CD14-positive monocyte (primary cell): ENCODE results near the gene ROR1. TPM values are rescaled to one million over a fixed set of nuclear protein-coding genes. Genes with fewer than 3 reads are reported as not detected.

Experiments
- DNase-seq, 3 donors: peaks; one replicate each; pipeline ENCODE4 v3.0.0-alpha.2; 2011 to 2022
- H2AFZ ChIP-seq: 2 replicates; pipeline ENCODE4 v1.6.0; 2012; ENCODE audit warnings: mild to moderate bottlenecking, low read depth, low read length, inconsistent platforms; ENCODE audit not compliant: insufficient read depth, poor library complexity, severe bottlenecking
- H3K27ac ChIP-seq, 2 donors: 1 replicate in 1 of 2; 2 replicates in 1 of 2; pipeline ENCODE4 v1.5.1; 2012 to 2013; ENCODE audit warnings: low read length in 2 of 2, control low read depth in 1 of 2, inconsistent platforms in 1 of 2, low read depth in 1 of 2, mild to moderate bottlenecking in 1 of 2
- H3K27me3 ChIP-seq, 2 donors: one replicate each; pipeline versions ENCODE4 v1.6.0 to v1.6.1; 2011 to 2013; ENCODE audit warnings: low read length in 2 of 2; ENCODE audit not compliant: control insufficient read depth in 2 of 2, insufficient read depth in 2 of 2
- H3K36me3 ChIP-seq, 2 donors: replicated peaks in 1 of 2; 1 replicate in 1 of 2; 2 replicates in 1 of 2; pipeline versions ENCODE4 v1.5.1 to v1.6.1; 2012 to 2013; ENCODE audit warnings: low read length in 2 of 2, control low read depth in 1 of 2, inconsistent platforms in 1 of 2, mild to moderate bottlenecking in 1 of 2; ENCODE audit not compliant: insufficient read depth in 2 of 2, control insufficient read depth in 1 of 2
- H3K4me1 ChIP-seq, 2 donors: 1 replicate in 1 of 2; 2 replicates in 1 of 2; pipeline versions ENCODE4 v1.5.1 to v1.6.1; 2012 to 2013; ENCODE audit warnings: low read length in 2 of 2, control low read depth in 1 of 2, inconsistent platforms in 1 of 2, mild to moderate bottlenecking in 1 of 2, moderate library complexity in 1 of 2; ENCODE audit not compliant: insufficient read depth in 2 of 2, control insufficient read depth in 1 of 2
- H3K4me2 ChIP-seq: replicated peaks from 2 replicates; pipeline ENCODE3; 2012; ENCODE audit warnings: low read length, moderate library complexity, mild to moderate bottlenecking; ENCODE audit not compliant: poor library complexity, severe bottlenecking; ENCODE audit errors: extremely low read depth
- H3K4me3 ChIP-seq, 3 experiments: fragments of 200-600 bp in 1 of 3; sonication (generic) in 1 of 3; replicated peaks in 1 of 3; 1 replicate in 2 of 3; 2 replicates in 1 of 3; pipeline ENCODE4 v1.5.1; 2011 to 2013; ENCODE audit warnings: low read length in 3 of 3, mild to moderate bottlenecking in 3 of 3, control low read depth in 2 of 3, low read depth in 2 of 3, inconsistent platforms in 1 of 3, moderate library complexity in 1 of 3
- H3K79me2 ChIP-seq: 2 replicates; pipeline ENCODE4 v1.6.0; 2012; ENCODE audit warnings: mild to moderate bottlenecking, control low read depth, inconsistent platforms, low read length, moderate library complexity; ENCODE audit not compliant: insufficient read depth
- H3K9ac ChIP-seq: 2 replicates; pipeline ENCODE4 v1.6.0; 2017; ENCODE audit warnings: low read length, mild to moderate bottlenecking; ENCODE audit not compliant: insufficient read depth, poor library complexity, severe bottlenecking
- H3K9me3 ChIP-seq, 2 donors: replicated peaks in 1 of 2; 1 replicate in 1 of 2; 2 replicates in 1 of 2; pipeline versions ENCODE4 v1.5.1 to v1.6.1; 2012 to 2013; ENCODE audit warnings: low read length in 2 of 2, control low read depth in 1 of 2; ENCODE audit not compliant: control insufficient read depth in 1 of 2, insufficient read depth in 1 of 2
- H4K20me1 ChIP-seq: 2 replicates; pipeline ENCODE4 v1.6.0; 2012; ENCODE audit warnings: mild to moderate bottlenecking, low read length, control low read depth, moderate library complexity; ENCODE audit not compliant: insufficient read depth
- H3K27ac Mint-ChIP-seq, 7 donors: one replicate each; pipeline ENCODE4 v1.8.0; 2020; ENCODE audit warnings: mild to moderate bottlenecking in 7 of 7, mixed read lengths in 7 of 7, moderate library complexity in 6 of 7, inconsistent platforms in 2 of 7
- H3K27me3 Mint-ChIP-seq, 3 donors: one replicate each; pipeline ENCODE4 v1.8.0; 2021 to 2022; ENCODE audit warnings: low read depth in 3 of 3, mild to moderate bottlenecking in 3 of 3, mixed read lengths in 3 of 3, moderate library complexity in 3 of 3, inconsistent platforms in 1 of 3
- H3K36me3 Mint-ChIP-seq, 2 donors: one replicate each; pipeline ENCODE4 v1.8.0; 2020; ENCODE audit warnings: mixed read lengths in 2 of 2, inconsistent platforms in 1 of 2, mild to moderate bottlenecking in 1 of 2
- H3K4me1 Mint-ChIP-seq: one replicate; pipeline ENCODE4 v1.8.0; 2020; ENCODE audit warnings: mild to moderate bottlenecking, mixed read lengths
- H3K4me3 Mint-ChIP-seq, 2 donors: one replicate each; pipeline ENCODE4 v1.8.0; 2020; ENCODE audit warnings: mild to moderate bottlenecking in 2 of 2, mixed read lengths in 2 of 2, moderate library complexity in 1 of 2
- H3K9me3 Mint-ChIP-seq, 7 donors: one replicate each; pipeline ENCODE4 v1.8.0; 2020 to 2022; ENCODE audit warnings: mixed read lengths in 7 of 7, mild to moderate bottlenecking in 6 of 7, moderate library complexity in 6 of 7, inconsistent platforms in 2 of 7
- CTCF ChIP-seq: fragments of 200-600 bp; IDR thresholded peaks from one replicate; pipeline ENCODE4 v1.8.0; 2022; ENCODE audit warnings: antibody characterized with exemption, mild to moderate bottlenecking
- WGBS: methylation state at CpG from one replicate; pipeline ENCODE4 v1.1.5; 2013; ENCODE audit warnings: missing lambda C conversion rate; ENCODE audit not compliant: insufficient coverage; 5-methylcytosine and 5-hydroxymethylcytosine counted together
- intact Hi-C, 2 donors: fragments of 100-400 bp; cut with micrococcal nuclease; formaldehyde crosslinking; loops; one replicate each; pipeline versions ENCODE4 v1.15.0 to v1.15.1; 2023
- polyA plus RNA-seq, 3 donors: library from polyadenylated mRNA; depleted of rRNA in 1 of 3; unstranded in 2 of 3; stranded (reverse) in 1 of 3; fragments of 300-500 nt in 2 of 3; fragments of >200 nt in 1 of 3; fragmentation: Illumina TruSeq in 2 of 3; gene quantifications; 1 replicate in 2 of 3; 2 replicates in 1 of 3; pipeline ENCODE4 v1.2.3, GENCODE V29; 2012 to 2021

The ROR1 gene
- polyA plus RNA-seq, 3 donors: not detected

GRCh38 chr1:64162151-64162550, 388.3 kb downstream of the ROR1 start:
- no peaks in the 10 kb centered on the region for H3K36me3 ChIP-seq
- WGBS: 98% methylated on average over 5 of the region's 6 CpGs
- no peaks in the 10 kb centered on the region for H3K9me3 ChIP-seq
- intact Hi-C loops: no loop called here
- no peak overlapping the region for H3K27ac ChIP-seq
- Mint-ChIP-seq H3K27me3 (peaks cover 0 to 7% (median 1%) of the 10 kb centered on the region in 3 donors), H3K36me3 (no peaks in the 10 kb centered on the region), H3K27ac (no peak overlapping the region), H3K4me1 (no peaks in the 10 kb centered on the region), H3K4me3 (no peak overlapping the region), H3K9me3 (peaks cover 0 to 3% (median 0%) of the 10 kb centered on the region in 7 donors)
- H4K20me1 ChIP-seq: no peaks in the 10 kb centered on the region
- no peak overlapping the region for H3K4me3 ChIP-seq
- TF ChIP-seq CTCF: no peak
- DNase-seq: no peak
- no peak overlapping the region for H3K4me2 ChIP-seq
- no peak overlapping the region for H3K9ac ChIP-seq
- H3K79me2 ChIP-seq: no peaks in the 10 kb centered on the region
- no peak overlapping the region for H2AFZ ChIP-seq
- H3K27me3 ChIP-seq: no peaks in the 10 kb centered on the region
- no peaks in the 10 kb centered on the region for H3K4me1 ChIP-seq

- Histone ChIP-seq H3K27me3 (no peaks in the 10 kb centered on the region), H3K36me3 (no peaks in the 10 kb centered on the region), H3K4me1 (no peaks in the 10 kb centered on the region), H3K4me2 (no peak overlapping the region), H3K79me2 (no peaks in the 10 kb centered on the region), H4K20me1 (no peaks in the 10 kb centered on the region), H3K9ac (no peak overlapping the region), H3K4me3 (no peak overlapping the region), H3K27ac (no peak overlapping the region), H3K9me3 (no peaks in the 10 kb centered on the region), H2AFZ (no peak overlapping the region)
- TF ChIP-seq CTCF: no peak
- no peak overlapping the region for H3K4me3 Mint-ChIP-seq
- H3K27ac Mint-ChIP-seq: no peak overlapping the region
- H3K27me3 Mint-ChIP-seq: peaks cover 0 to 7% (median 1%) of the 10 kb centered on the region in 3 donors
- intact Hi-C loops: no loop called here
- H3K4me1 Mint-ChIP-seq: no peaks in the 10 kb centered on the region
- no CpG with 5 or more reads among the region's 1 CpG for WGBS
- no peaks in the 10 kb centered on the region for H3K36me3 Mint-ChIP-seq
- H3K9me3 Mint-ChIP-seq: peaks cover 0 to 3% (median 0%) of the 10 kb centered on the region in 7 donors
- no peak for DNase-seq
These were observed 389.0 kb downstream of the ROR1 start for GRCh38 chr1:64162804-64163203.
